ENCODE results near the gene ASGR2. TPM values are rescaled to one million over a fixed set of nuclear protein-coding genes. Genes with fewer than 3 reads are reported as not detected.

ASGR2 gene
- polyA plus RNA-seq, 1 of the 3 experiments (the other 2 are of a cell fraction) = not detected

- Histone ChIP-seq H3K27ac (ENCODE audit: low read depth in 2 of 2, low read length in 1 of 2) (no peak overlapping the region), H3K4me3 (ENCODE audit: low read depth in 2 of 2, low read length in 1 of 2) (no peak overlapping the region), H3K9ac (no peak overlapping the region), H3K4me1 (ENCODE audit: control insufficient read depth in 1 of 2, insufficient read depth in 2 of 2, low read depth in 1 of 2, low read length in 1 of 2) (no peaks in the 10 kb centered on the region), H3K4me2 (no peak overlapping the region), H3K27me3 (ENCODE audit: insufficient read depth) (peaks cover 63% of the 10 kb centered on the region), H4K20me1 (ENCODE audit: insufficient read depth) (no peaks in the 10 kb centered on the region), H2AFZ (ENCODE audit: low read depth) (no peak overlapping the region), H3K36me3 (replicated peaks in 1 of 2; ENCODE audit: control insufficient read depth in 1 of 2, insufficient read depth in 2 of 2, low read length in 1 of 2) (no peaks in the 10 kb centered on the region), H3K79me2 (ENCODE audit: insufficient read depth) (no peaks in the 10 kb centered on the region), H3K9me2 (no peaks in the 10 kb centered on the region), H3K9me3 (no peaks in the 10 kb centered on the region), H3F3A (replicated peaks; ENCODE audit: insufficient read depth) (peaks cover 4% of the 10 kb centered on the region)
- CTCF ChIA-PET = interaction anchor here (1.6 kb wide), 1 partner anchor 43 kb away, joined by 3 read pairs; no protein-coding TSS in a partner anchor
- POLR2A ChIA-PET = no interaction called here
- TF ChIP-seq TEAD4 (IDR thresholded peaks at IDR 0.05; ENCODE audit: borderline replicate concordance, insufficient read depth) (no peak), YY1 (IDR thresholded peaks at IDR 0.05; ENCODE audit: low read depth) (no peak), ZBTB33 (IDR thresholded peaks at IDR 0.05; ENCODE audit: borderline replicate concordance, low read depth) (no peak), TAF1 (IDR thresholded peaks at IDR 0.05; ENCODE audit: borderline replicate concordance, low read depth, low read length) (no peak), NRF1 (IDR thresholded peaks at IDR 0.05; ENCODE audit: low read depth, low read length) (no peak), FOXJ3 (CRISPR knock-in tag; IDR thresholded peaks at IDR 0.05) (no peak), GABPA (IDR thresholded peaks at IDR 0.05; ENCODE audit: low read depth) (no peak), GATA2 (CRISPR knock-in tag; IDR thresholded peaks at IDR 0.05) (no peak), NFIC (IDR thresholded peaks at IDR 0.05; ENCODE audit: borderline replicate concordance) (no peak), SMC3 (IDR thresholded peaks at IDR 0.05; ENCODE audit: low read depth, low read length) (no peak), MXI1 (IDR thresholded peaks at IDR 0.05; ENCODE audit: low read depth, low read length) (no peak), JUND (IDR thresholded peaks at IDR 0.05) (no peak), RFX5 (IDR thresholded peaks at IDR 0.05; ENCODE audit: low read length) (no peak), SIN3A (IDR thresholded peaks at IDR 0.05; ENCODE audit: borderline replicate concordance, low read depth, low read length) (no peak), MAX (IDR thresholded peaks at IDR 0.05; ENCODE audit: low read depth) (no peak)
- TF ChIP-seq, protein P1, sequence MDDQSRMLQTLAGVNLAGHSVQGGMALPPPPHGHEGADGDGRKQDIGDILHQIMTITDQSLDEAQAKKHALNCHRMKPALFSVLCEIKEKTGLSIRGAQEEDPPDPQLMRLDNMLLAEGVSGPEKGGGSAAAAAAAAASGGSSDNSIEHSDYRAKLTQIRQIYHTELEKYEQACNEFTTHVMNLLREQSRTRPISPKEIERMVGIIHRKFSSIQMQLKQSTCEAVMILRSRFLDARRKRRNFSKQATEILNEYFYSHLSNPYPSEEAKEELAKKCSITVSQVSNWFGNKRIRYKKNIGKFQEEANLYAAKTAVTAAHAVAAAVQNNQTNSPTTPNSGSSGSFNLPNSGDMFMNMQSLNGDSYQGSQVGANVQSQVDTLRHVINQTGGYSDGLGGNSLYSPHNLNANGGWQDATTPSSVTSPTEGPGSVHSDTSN (IDR thresholded peaks at IDR 0.05) = no peak
- TF ChIP-seq, protein P2, sequence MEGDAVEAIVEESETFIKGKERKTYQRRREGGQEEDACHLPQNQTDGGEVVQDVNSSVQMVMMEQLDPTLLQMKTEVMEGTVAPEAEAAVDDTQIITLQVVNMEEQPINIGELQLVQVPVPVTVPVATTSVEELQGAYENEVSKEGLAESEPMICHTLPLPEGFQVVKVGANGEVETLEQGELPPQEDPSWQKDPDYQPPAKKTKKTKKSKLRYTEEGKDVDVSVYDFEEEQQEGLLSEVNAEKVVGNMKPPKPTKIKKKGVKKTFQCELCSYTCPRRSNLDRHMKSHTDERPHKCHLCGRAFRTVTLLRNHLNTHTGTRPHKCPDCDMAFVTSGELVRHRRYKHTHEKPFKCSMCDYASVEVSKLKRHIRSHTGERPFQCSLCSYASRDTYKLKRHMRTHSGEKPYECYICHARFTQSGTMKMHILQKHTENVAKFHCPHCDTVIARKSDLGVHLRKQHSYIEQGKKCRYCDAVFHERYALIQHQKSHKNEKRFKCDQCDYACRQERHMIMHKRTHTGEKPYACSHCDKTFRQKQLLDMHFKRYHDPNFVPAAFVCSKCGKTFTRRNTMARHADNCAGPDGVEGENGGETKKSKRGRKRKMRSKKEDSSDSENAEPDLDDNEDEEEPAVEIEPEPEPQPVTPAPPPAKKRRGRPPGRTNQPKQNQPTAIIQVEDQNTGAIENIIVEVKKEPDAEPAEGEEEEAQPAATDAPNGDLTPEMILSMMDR (IDR thresholded peaks at IDR 0.05) = no peak
- TF ChIP-seq, protein P3, sequence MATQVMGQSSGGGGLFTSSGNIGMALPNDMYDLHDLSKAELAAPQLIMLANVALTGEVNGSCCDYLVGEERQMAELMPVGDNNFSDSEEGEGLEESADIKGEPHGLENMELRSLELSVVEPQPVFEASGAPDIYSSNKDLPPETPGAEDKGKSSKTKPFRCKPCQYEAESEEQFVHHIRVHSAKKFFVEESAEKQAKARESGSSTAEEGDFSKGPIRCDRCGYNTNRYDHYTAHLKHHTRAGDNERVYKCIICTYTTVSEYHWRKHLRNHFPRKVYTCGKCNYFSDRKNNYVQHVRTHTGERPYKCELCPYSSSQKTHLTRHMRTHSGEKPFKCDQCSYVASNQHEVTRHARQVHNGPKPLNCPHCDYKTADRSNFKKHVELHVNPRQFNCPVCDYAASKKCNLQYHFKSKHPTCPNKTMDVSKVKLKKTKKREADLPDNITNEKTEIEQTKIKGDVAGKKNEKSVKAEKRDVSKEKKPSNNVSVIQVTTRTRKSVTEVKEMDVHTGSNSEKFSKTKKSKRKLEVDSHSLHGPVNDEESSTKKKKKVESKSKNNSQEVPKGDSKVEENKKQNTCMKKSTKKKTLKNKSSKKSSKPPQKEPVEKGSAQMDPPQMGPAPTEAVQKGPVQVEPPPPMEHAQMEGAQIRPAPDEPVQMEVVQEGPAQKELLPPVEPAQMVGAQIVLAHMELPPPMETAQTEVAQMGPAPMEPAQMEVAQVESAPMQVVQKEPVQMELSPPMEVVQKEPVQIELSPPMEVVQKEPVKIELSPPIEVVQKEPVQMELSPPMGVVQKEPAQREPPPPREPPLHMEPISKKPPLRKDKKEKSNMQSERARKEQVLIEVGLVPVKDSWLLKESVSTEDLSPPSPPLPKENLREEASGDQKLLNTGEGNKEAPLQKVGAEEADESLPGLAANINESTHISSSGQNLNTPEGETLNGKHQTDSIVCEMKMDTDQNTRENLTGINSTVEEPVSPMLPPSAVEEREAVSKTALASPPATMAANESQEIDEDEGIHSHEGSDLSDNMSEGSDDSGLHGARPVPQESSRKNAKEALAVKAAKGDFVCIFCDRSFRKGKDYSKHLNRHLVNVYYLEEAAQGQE (IDR thresholded peaks at IDR 0.05; ENCODE audit: low read depth, low read length) = no peak
- 17% methylated on average over 1 of the region's 1 CpG for WGBS (ENCODE audit: low lambda C conversion rate)
- DNase-seq = no peak
These were observed 19.0 kb downstream of the ASGR2 start for GRCh38 chr17:7095625-7096024.

All from SK-N-SH (cell line).